ENCODE data around the gene LCN10.
"Not testable (repeated sequence)": the region's sequence is repeated elsewhere in the genome, so short reads cannot be mapped to it uniquely, and the experiment has no call there.

The LCN10 gene

GRCh38 chr9:136714096-136714892 is 28.4 kb downstream of the LCN10 start:
- no peak overlapping the region for H3K27ac ChIP-seq (ENCODE audit: low read depth, low read length)
- H3K4me3 ChIP-seq (ENCODE audit: low read depth in 1 of 2, low read length in 2 of 2): no peak overlapping the region
- no peaks in the 10 kb centered on the region for H3K36me3 ChIP-seq (ENCODE audit: control insufficient read depth in 1 of 2, insufficient read depth in 2 of 2, low read length in 2 of 2)
- peaks cover 0 to 7% of the 10 kb centered on the region in 2 donors for H3K4me1 ChIP-seq (ENCODE audit: control insufficient read depth in 1 of 2, insufficient read depth in 2 of 2, low read length in 2 of 2)
- H3K9me3 ChIP-seq (ENCODE audit: control insufficient read depth in 1 of 2, low read length in 2 of 2): no peaks in the 10 kb centered on the region
- H3K27me3 ChIP-seq (ENCODE audit: control insufficient read depth in 1 of 2, insufficient read depth in 2 of 2, low read length in 2 of 2): peaks cover 35 to 45% of the 10 kb centered on the region in 2 donors
- H3K9ac ChIP-seq (ENCODE audit: low read depth in 1 of 2, low read length in 2 of 2): no peak overlapping the region

DNA sequence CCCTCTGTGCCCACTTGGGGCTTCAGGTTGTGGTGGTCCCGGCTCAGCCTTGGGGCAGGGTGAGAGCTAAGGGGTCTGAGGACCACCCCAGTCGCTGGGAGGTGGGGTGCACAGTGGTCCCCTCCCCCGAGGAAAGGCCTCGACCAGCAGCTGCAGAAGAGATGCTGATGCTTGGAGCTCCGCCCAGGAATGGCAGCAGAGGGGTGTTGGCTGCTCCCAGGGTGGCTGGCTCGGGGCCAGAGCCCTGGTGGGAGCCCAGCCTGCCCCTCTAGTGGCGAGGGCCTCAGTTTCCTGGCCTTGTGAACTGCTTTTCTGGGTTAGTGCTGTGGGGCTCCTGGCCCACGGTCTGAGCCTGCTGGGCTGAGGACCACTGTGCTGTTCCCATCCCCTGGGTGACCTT is 29.2 kb downstream of the LCN10 start:
- Histone ChIP-seq H3K4me1 (ENCODE audit: control insufficient read depth in 1 of 2, insufficient read depth in 2 of 2, low read length in 2 of 2) (peaks cover 0 to 2% of the 10 kb centered on the region in 2 donors), H3K27ac (ENCODE audit: low read depth, low read length) (no peak overlapping the region), H3K9ac (ENCODE audit: low read depth in 1 of 2, low read length in 2 of 2) (no peak overlapping the region), H3K4me3 (ENCODE audit: low read depth in 1 of 2, low read length in 2 of 2) (no peak overlapping the region), H3K27me3 (ENCODE audit: control insufficient read depth in 1 of 2, insufficient read depth in 2 of 2, low read length in 2 of 2) (peaks cover 35 to 44% of the 10 kb centered on the region in 2 donors), H3K9me3 (ENCODE audit: control insufficient read depth in 1 of 2, low read length in 2 of 2) (no peaks in the 10 kb centered on the region), H3K36me3 (ENCODE audit: control insufficient read depth in 1 of 2, insufficient read depth in 2 of 2, low read length in 2 of 2) (no peaks in the 10 kb centered on the region)

- no peak overlapping the region for H3K4me3 ChIP-seq (ENCODE audit: low read depth in 1 of 2, low read length in 2 of 2)
- no peaks in the 10 kb centered on the region for H3K36me3 ChIP-seq (ENCODE audit: control insufficient read depth in 1 of 2, insufficient read depth in 2 of 2, low read length in 2 of 2)
- H3K27me3 ChIP-seq (ENCODE audit: control insufficient read depth in 1 of 2, insufficient read depth in 2 of 2, low read length in 2 of 2): peaks cover 30 to 40% of the 10 kb centered on the region in 2 donors
- no peaks in the 10 kb centered on the region for H3K4me1 ChIP-seq (ENCODE audit: control insufficient read depth in 1 of 2, insufficient read depth in 2 of 2, low read length in 2 of 2)
- no peak overlapping the region for H3K9ac ChIP-seq (ENCODE audit: low read depth in 1 of 2, low read length in 2 of 2)
- H3K27ac ChIP-seq (ENCODE audit: low read depth, low read length): no peak overlapping the region
- no peaks in the 10 kb centered on the region for H3K9me3 ChIP-seq (ENCODE audit: control insufficient read depth in 1 of 2, low read length in 2 of 2)
These were observed 29.8 kb downstream of the LCN10 start for GRCh38 chr9:136712690-136713544.

DNA sequence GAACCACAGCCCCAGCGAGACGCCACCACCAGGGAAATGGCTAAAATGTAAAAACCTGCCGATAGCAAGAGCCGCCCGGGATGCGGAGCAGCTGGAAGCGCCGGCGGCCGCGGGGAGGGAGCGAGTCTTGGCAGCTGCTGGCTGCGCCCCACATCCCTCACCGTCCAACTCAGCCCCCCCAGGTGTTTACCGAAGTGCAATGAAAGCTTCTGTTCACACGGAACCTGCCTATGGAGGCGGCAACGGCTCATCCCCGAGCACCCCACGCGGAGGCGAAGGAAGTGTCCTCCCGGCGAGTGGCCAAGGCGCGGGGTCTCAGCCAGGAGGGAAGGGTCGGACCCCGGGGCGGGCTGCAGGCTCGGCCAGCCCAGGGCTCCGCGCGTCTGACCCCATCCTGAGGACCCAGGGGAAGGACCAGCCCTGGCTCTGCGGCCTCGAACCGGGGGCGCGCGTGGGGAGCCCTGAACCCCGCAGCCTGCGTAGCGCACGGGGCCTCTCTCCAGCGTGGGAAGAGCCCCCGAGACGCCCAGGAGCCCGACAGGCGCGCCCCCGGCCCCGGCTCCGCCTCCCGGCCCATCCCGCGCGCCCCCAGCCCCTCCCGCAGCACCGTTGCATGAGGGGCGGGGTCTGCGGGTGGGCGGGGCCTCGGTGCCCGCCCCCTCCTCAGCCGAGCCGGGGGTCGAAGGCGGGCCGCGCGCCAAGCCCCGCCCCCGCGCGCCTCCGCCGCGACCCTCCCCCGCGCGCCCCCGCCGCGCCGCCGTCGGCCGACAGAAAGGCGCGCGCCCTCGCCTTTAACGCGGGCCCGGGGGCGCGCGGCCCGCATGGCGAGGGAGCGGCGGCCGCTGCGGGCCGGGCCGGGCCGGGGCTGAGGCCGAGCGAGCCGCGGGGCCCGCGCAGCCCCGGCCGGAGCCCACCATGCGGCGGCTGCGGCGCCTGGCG is 30.7 kb downstream of the LCN10 start, which contains the start of gene DIPK1B:
Gene DIPK1B, plus strand, starts transcription at position 822 of the 939 bp plus-strand sequence. Its CDS starts 94 bp downstream, at position 916.
- Histone ChIP-seq H3K27me3 (ENCODE audit: control insufficient read depth in 1 of 2, insufficient read depth in 2 of 2, low read length in 2 of 2) (peaks cover 30 to 40% of the 10 kb centered on the region in 2 donors), H3K4me1 (ENCODE audit: control insufficient read depth in 1 of 2, insufficient read depth in 2 of 2, low read length in 2 of 2) (no peaks in the 10 kb centered on the region), H3K9me3 (ENCODE audit: control insufficient read depth in 1 of 2, low read length in 2 of 2) (no peaks in the 10 kb centered on the region), H3K9ac (ENCODE audit: low read depth in 1 of 2, low read length in 2 of 2) (no peak within 1 kb of the TSS), H3K36me3 (ENCODE audit: control insufficient read depth in 1 of 2, insufficient read depth in 2 of 2, low read length in 2 of 2) (no peaks in the 10 kb centered on the region), H3K4me3 (ENCODE audit: low read depth in 1 of 2, low read length in 2 of 2) (no peak within 1 kb of the TSS), H3K27ac (ENCODE audit: low read depth, low read length) (no peak within 1 kb of the TSS)

DNA sequence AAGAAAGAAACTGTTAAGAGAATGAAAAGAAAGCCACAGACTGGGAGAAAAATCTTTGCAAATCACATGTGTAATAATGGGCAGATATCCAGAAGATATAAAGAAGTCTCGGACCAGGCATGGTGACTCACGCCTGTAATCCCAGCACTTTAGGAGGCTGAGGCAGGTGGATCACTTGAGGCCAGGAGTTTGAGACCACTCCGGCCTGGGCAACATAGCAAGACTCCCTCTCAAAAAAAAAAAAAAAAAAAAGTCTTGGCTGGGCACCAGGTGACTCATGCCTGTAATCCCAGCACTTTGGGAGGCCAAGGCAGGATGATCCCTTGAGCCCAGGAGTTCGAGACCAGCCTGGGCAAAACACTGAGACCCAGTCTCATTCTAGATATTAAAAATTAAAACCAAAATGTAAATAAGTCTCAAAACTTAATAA is 31.5 kb downstream of the LCN10 start:
- H3K27me3 ChIP-seq (ENCODE audit: control insufficient read depth in 1 of 2, insufficient read depth in 2 of 2, low read length in 2 of 2): peaks cover 30 to 40% of the 10 kb centered on the region in 2 donors
- H3K27ac ChIP-seq (ENCODE audit: low read depth, low read length); H3K4me3 ChIP-seq (ENCODE audit: low read depth in 1 of 2, low read length in 2 of 2); H3K9me3 ChIP-seq (ENCODE audit: control insufficient read depth in 1 of 2, low read length in 2 of 2); H3K4me1 ChIP-seq (ENCODE audit: control insufficient read depth in 1 of 2, insufficient read depth in 2 of 2, low read length in 2 of 2); H3K9ac ChIP-seq (ENCODE audit: low read depth in 1 of 2, low read length in 2 of 2); H3K36me3 ChIP-seq (ENCODE audit: control insufficient read depth in 1 of 2, insufficient read depth in 2 of 2, low read length in 2 of 2): not testable (repeated sequence)

DNA sequence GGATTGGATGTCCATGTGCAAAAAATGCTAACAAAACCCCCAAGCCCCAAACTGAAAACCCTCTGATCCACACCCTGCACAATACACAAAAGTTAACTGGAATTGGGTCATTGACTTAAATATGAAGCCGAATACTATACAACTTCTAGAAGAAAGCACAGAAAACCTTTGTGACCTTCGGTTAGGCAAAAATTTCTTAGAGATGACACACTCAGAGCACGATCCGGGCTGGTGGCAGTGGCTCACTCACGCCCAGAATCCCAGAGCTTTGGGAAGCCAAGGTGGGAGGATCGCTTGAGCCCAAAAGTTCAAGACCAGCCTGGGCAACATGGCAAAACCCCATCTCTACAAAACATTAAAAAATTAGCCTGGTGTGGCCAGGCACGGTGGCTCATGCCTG is 32.2 kb downstream of the LCN10 start:
- Histone ChIP-seq H3K36me3 (ENCODE audit: control insufficient read depth in 1 of 2, insufficient read depth in 2 of 2, low read length in 2 of 2) (no peaks in the 10 kb centered on the region), H3K9ac (ENCODE audit: low read depth in 1 of 2, low read length in 2 of 2) (no peak overlapping the region), H3K27me3 (ENCODE audit: control insufficient read depth in 1 of 2, insufficient read depth in 2 of 2, low read length in 2 of 2) (peaks cover 27 to 36% of the 10 kb centered on the region in 2 donors), H3K27ac (ENCODE audit: low read depth, low read length) (no peak overlapping the region), H3K9me3 (ENCODE audit: control insufficient read depth in 1 of 2, low read length in 2 of 2) (no peaks in the 10 kb centered on the region), H3K4me1 (ENCODE audit: control insufficient read depth in 1 of 2, insufficient read depth in 2 of 2, low read length in 2 of 2) (peaks cover under 1% of the 10 kb centered on the region in 2 donors), H3K4me3 (ENCODE audit: low read depth in 1 of 2, low read length in 2 of 2) (no peak overlapping the region)

GRCh38 chr9:136709454-136710109 is 33.2 kb downstream of the LCN10 start:
- Histone ChIP-seq H3K36me3 (ENCODE audit: control insufficient read depth in 1 of 2, insufficient read depth in 2 of 2, low read length in 2 of 2) (no peaks in the 10 kb centered on the region), H3K4me1 (ENCODE audit: control insufficient read depth in 1 of 2, insufficient read depth in 2 of 2, low read length in 2 of 2) (peaks cover 5 to 6% of the 10 kb centered on the region in 2 donors), H3K9me3 (ENCODE audit: control insufficient read depth in 1 of 2, low read length in 2 of 2) (no peaks in the 10 kb centered on the region), H3K9ac (ENCODE audit: low read depth in 1 of 2, low read length in 2 of 2) (no peak overlapping the region), H3K27ac (ENCODE audit: low read depth, low read length) (no peak overlapping the region), H3K27me3 (ENCODE audit: control insufficient read depth in 1 of 2, insufficient read depth in 2 of 2, low read length in 2 of 2) (peaks cover 25 to 30% of the 10 kb centered on the region in 2 donors), H3K4me3 (ENCODE audit: low read depth in 1 of 2, low read length in 2 of 2) (no peak overlapping the region)

DNA sequence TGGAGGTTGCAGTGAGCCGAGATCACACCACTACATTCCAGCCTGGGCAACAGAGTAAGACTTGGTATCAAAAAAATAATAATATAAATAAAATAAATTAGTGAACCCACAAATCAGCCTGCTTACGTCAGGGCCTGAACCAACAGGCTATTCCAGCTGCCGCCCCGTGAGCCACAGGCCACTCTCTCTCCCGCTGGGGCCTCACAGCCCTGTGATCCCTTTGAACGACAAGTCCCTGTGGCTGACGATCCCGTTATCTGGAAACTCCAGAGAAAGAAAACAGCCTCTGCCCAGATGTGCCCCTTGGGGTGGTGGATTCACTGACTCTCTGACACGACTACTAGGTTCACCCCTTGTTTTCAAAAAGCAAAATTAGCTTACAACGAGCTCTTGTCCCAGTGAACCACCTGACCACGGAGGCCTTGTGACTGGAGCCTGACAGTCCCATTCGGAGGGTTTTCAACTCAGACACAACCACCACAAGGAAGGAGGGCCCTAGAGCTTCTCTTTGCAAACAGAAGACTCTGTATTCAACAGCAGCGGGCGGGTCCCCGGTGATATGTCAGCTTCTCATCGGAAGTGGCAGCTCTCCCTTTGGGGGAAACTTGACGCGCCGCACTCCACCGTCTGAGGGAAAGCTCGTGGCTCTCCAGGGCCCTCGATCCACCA is 34.8 kb downstream of the LCN10 start:
- Histone ChIP-seq H3K27me3 (ENCODE audit: control insufficient read depth in 1 of 2, insufficient read depth in 2 of 2, low read length in 2 of 2) (peaks cover 10 to 14% of the 10 kb centered on the region in 2 donors), H3K36me3 (ENCODE audit: control insufficient read depth in 1 of 2, insufficient read depth in 2 of 2, low read length in 2 of 2) (no peaks in the 10 kb centered on the region), H3K27ac (ENCODE audit: low read depth, low read length) (no peak overlapping the region), H3K9ac (ENCODE audit: low read depth in 1 of 2, low read length in 2 of 2) (no peak overlapping the region), H3K9me3 (ENCODE audit: control insufficient read depth in 1 of 2, low read length in 2 of 2) (no peaks in the 10 kb centered on the region), H3K4me3 (ENCODE audit: low read depth in 1 of 2, low read length in 2 of 2) (no peak overlapping the region), H3K4me1 (ENCODE audit: control insufficient read depth in 1 of 2, insufficient read depth in 2 of 2, low read length in 2 of 2) (peaks cover 6 to 13% of the 10 kb centered on the region in 2 donors)

DNA sequence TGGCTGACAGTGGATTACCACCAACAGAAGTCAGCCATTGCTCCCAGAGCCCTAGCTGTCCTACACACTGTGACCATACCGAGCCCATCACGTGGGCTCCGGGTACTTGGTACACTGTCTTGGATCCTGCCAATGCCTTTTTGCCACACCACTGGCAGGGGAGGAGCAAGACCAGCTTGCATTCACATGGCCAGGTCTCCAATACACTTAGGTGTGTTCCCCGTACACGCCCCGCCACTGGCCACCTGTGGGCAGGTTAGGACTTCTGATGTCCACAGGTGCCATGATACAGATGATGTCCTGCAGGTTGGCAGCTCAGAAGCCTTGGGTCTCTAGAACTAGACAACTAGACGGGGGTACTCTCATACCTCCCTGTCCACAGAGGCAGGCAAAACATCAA is 35.7 kb downstream of the LCN10 start:
- no peak overlapping the region for H3K9ac ChIP-seq (ENCODE audit: low read depth in 1 of 2, low read length in 2 of 2)
- no peak overlapping the region for H3K27ac ChIP-seq (ENCODE audit: low read depth, low read length)
- H3K36me3 ChIP-seq (ENCODE audit: control insufficient read depth in 1 of 2, insufficient read depth in 2 of 2, low read length in 2 of 2): no peaks in the 10 kb centered on the region
- no peaks in the 10 kb centered on the region for H3K9me3 ChIP-seq (ENCODE audit: control insufficient read depth in 1 of 2, low read length in 2 of 2)
- H3K4me3 ChIP-seq (ENCODE audit: low read depth in 1 of 2, low read length in 2 of 2): no peak overlapping the region
- H3K4me1 ChIP-seq (ENCODE audit: control insufficient read depth in 1 of 2, insufficient read depth in 2 of 2, low read length in 2 of 2): peaks cover 6 to 13% of the 10 kb centered on the region in 2 donors
- peaks cover 6 to 11% of the 10 kb centered on the region in 2 donors for H3K27me3 ChIP-seq (ENCODE audit: control insufficient read depth in 1 of 2, insufficient read depth in 2 of 2, low read length in 2 of 2)

All from duodenal mucosa (tissue), 2 donors.